HEK293 (cell line): Measurements from ENCODE around the gene SLC2A5.
A peak's percentile ranks its signal among the peaks of the same experiment; 100 is the strongest.

ENCODE experiments used
- CTCF ChIA-PET: fragments of 350-600 bp; formaldehyde crosslinking; extraction: SDS; loops from one replicate; lab custom pipeline; 2021; ENCODE audit warnings: antibody characterized with exemption; lab: Yijun Ruan, JAX
- POLR2A ChIA-PET: fragments of 300-600 bp; formaldehyde crosslinking; extraction: SDS; loops from one replicate; lab custom pipeline; 2020; ENCODE audit warnings: antibody characterized with exemption, inconsistent platforms; lab: Yijun Ruan, JAX
- H3K27ac ChIP-seq: fragments of 200-500 bp; sonication (Bioruptor generic); 2 replicates; pipeline ENCODE4 v1.5.1; 2014; ENCODE audit warnings: low read depth, low read length, control low read depth, inconsistent platforms; ENCODE audit errors: extremely low read depth
- H3K36me3 ChIP-seq, 2 experiments: fragments of 200-500 bp in 1 of 2; sonication (Bioruptor generic) in 1 of 2; 1 replicate in 1 of 2; 2 replicates in 1 of 2; pipeline ENCODE4 v1.5.1; 2014 to 2017; ENCODE audit warnings: inconsistent platforms in 2 of 2, low read length in 2 of 2; ENCODE audit not compliant: control insufficient read depth in 2 of 2, insufficient read depth in 1 of 2
- H3K4me1 ChIP-seq: fragments of 200-500 bp; sonication (Bioruptor generic); 2 replicates; pipeline ENCODE4 v1.5.1; 2014; ENCODE audit warnings: mild to moderate bottlenecking, low read length, inconsistent platforms; ENCODE audit not compliant: control insufficient read depth, insufficient read depth
- H3K4me3 ChIP-seq: 2 replicates; pipeline ENCODE4 v1.5.1; 2011; ENCODE audit warnings: low read depth, mild to moderate bottlenecking, control low read depth, low read length, moderate library complexity
- H3K9me3 ChIP-seq: fragments of 200-500 bp; sonication (Bioruptor generic); 2 replicates; pipeline ENCODE4 v1.5.1; 2014; ENCODE audit warnings: low read depth, low read length, inconsistent platforms; ENCODE audit not compliant: control insufficient read depth, insufficient read depth
- AEBP2 ChIP-seq: fragments of 450-650 bp; formaldehyde crosslinking; IDR thresholded peaks from 2 replicates; pipeline ENCODE4 v1.5.1; 2016; ENCODE audit warnings: missing biosample characterization, missing genetic modification characterization, borderline replicate concordance
- CTCF ChIP-seq: fragments of 450-650 bp; formaldehyde crosslinking; IDR thresholded peaks from 2 replicates; pipeline ENCODE4 v1.5.1; 2016; ENCODE audit warnings: missing biosample characterization, missing genetic modification characterization
- GLI4 ChIP-seq: fragments of 450-650 bp; formaldehyde crosslinking; IDR thresholded peaks from 2 replicates; pipeline ENCODE4 v1.5.1; 2016; ENCODE audit warnings: missing biosample characterization, missing genetic modification characterization
- GLIS1 ChIP-seq: fragments of 450-650 bp; formaldehyde crosslinking; IDR thresholded peaks from 2 replicates; pipeline ENCODE4 v1.5.1; 2016; ENCODE audit warnings: missing biosample characterization, missing genetic modification characterization
- MZF1 ChIP-seq: fragments of 450-650 bp; formaldehyde crosslinking; IDR thresholded peaks from 2 replicates; pipeline ENCODE4 v1.5.1; 2017; ENCODE audit warnings: missing biosample characterization, missing genetic modification characterization, borderline replicate concordance
- PRDM1 ChIP-seq: fragments of 450-650 bp; formaldehyde crosslinking; IDR thresholded peaks from 2 replicates; pipeline ENCODE4; 2016; ENCODE audit warnings: missing biosample characterization, missing genetic modification characterization
- RBAK ChIP-seq: fragments of 450-650 bp; formaldehyde crosslinking; IDR thresholded peaks from 2 replicates; pipeline ENCODE4 v1.5.1; 2016; ENCODE audit warnings: missing biosample characterization, missing genetic modification characterization
- SCRT2 ChIP-seq: fragments of 450-650 bp; formaldehyde crosslinking; IDR thresholded peaks from 2 replicates; pipeline ENCODE4 v1.5.1; 2016; ENCODE audit warnings: missing biosample characterization, missing genetic modification characterization
- WT1 ChIP-seq: fragments of 450-650 bp; formaldehyde crosslinking; IDR thresholded peaks from 2 replicates; pipeline ENCODE4 v1.5.1; 2016; ENCODE audit warnings: missing biosample characterization, missing genetic modification characterization
- ZFP41 ChIP-seq: fragments of 450-650 bp; formaldehyde crosslinking; IDR thresholded peaks from 2 replicates; pipeline ENCODE4 v1.5.1; 2016; ENCODE audit warnings: missing biosample characterization, missing genetic modification characterization, borderline replicate concordance
- ZNF133 ChIP-seq: fragments of 450-650 bp; formaldehyde crosslinking; IDR thresholded peaks from 2 replicates; pipeline ENCODE4 v1.5.1; 2016; ENCODE audit warnings: missing biosample characterization, missing genetic modification characterization
- ZNF266 ChIP-seq: fragments of 450-650 bp; formaldehyde crosslinking; IDR thresholded peaks from 2 replicates; pipeline ENCODE4 v1.5.1; 2016; ENCODE audit warnings: missing biosample characterization, missing genetic modification characterization, low read depth
- ZNF280C ChIP-seq: fragments of 450-650 bp; formaldehyde crosslinking; IDR thresholded peaks from 2 replicates; pipeline ENCODE4 v1.5.1; 2016; ENCODE audit warnings: missing biosample characterization, missing genetic modification characterization
- ZNF416 ChIP-seq: fragments of 450-650 bp; formaldehyde crosslinking; IDR thresholded peaks from 2 replicates; pipeline ENCODE4 v1.5.1; 2016; ENCODE audit warnings: missing biosample characterization, missing genetic modification characterization
- ZNF449 ChIP-seq: fragments of 450-650 bp; formaldehyde crosslinking; IDR thresholded peaks from 2 replicates; pipeline ENCODE4 v1.5.1; 2017; ENCODE audit warnings: missing biosample characterization, mild to moderate bottlenecking, missing genetic modification characterization, moderate library complexity
- ZNF501 ChIP-seq: fragments of 450-650 bp; formaldehyde crosslinking; IDR thresholded peaks from 2 replicates; pipeline ENCODE4 v1.5.1; 2016; ENCODE audit warnings: missing biosample characterization, missing genetic modification characterization
- ZNF513 ChIP-seq: fragments of 450-650 bp; IDR thresholded peaks from 2 replicates; pipeline ENCODE4 v1.5.1; 2018; ENCODE audit warnings: missing biosample characterization, missing genetic modification characterization
- ZNF521 ChIP-seq: fragments of 450-650 bp; formaldehyde crosslinking; IDR thresholded peaks from 2 replicates; pipeline ENCODE4 v1.5.1; 2017; ENCODE audit warnings: missing biosample characterization, mild to moderate bottlenecking, missing genetic modification characterization
- ZNF544 ChIP-seq: fragments of 450-650 bp; formaldehyde crosslinking; IDR thresholded peaks from 2 replicates; pipeline ENCODE4 v1.5.0; 2017; ENCODE audit warnings: missing biosample characterization, missing genetic modification characterization
- ZNF621 ChIP-seq: fragments of 450-650 bp; formaldehyde crosslinking; IDR thresholded peaks from 2 replicates; pipeline ENCODE4 v1.5.1; 2017; ENCODE audit warnings: missing biosample characterization, missing genetic modification characterization
- ZNF629 ChIP-seq: fragments of 450-650 bp; formaldehyde crosslinking; IDR thresholded peaks from 2 replicates; pipeline ENCODE4 v1.5.1; 2017; ENCODE audit warnings: missing biosample characterization, missing genetic modification characterization
- ZNF645 ChIP-seq: fragments of 450-650 bp; formaldehyde crosslinking; IDR thresholded peaks from 2 replicates; pipeline ENCODE4; 2016; ENCODE audit warnings: missing biosample characterization, missing genetic modification characterization
- ZNF654 ChIP-seq: fragments of 450-650 bp; formaldehyde crosslinking; IDR thresholded peaks from 2 replicates; pipeline ENCODE4 v1.5.1; 2016; ENCODE audit warnings: low read depth, missing biosample characterization, missing genetic modification characterization
- ZNF658 ChIP-seq: fragments of 450-650 bp; formaldehyde crosslinking; IDR thresholded peaks from 2 replicates; pipeline ENCODE4; 2016; ENCODE audit warnings: missing biosample characterization, missing genetic modification characterization
- ZNF670 ChIP-seq: fragments of 450-650 bp; formaldehyde crosslinking; IDR thresholded peaks from 2 replicates; pipeline ENCODE4 v1.5.1; 2016; ENCODE audit warnings: missing biosample characterization, missing genetic modification characterization, low read depth
- ZNF830 ChIP-seq: fragments of 450-650 bp; IDR thresholded peaks from 2 replicates; pipeline ENCODE4 v1.5.0; 2018; ENCODE audit warnings: missing biosample characterization, missing genetic modification characterization, low read depth, mild to moderate bottlenecking, moderate library complexity
- ZSCAN16 ChIP-seq: fragments of 450-650 bp; formaldehyde crosslinking; IDR thresholded peaks from 2 replicates; pipeline ENCODE4 v1.5.1; 2016; ENCODE audit warnings: missing biosample characterization, missing genetic modification characterization

The SLC2A5 gene

GRCh38 chr1:9105336-9105867 is 36.0 kb upstream of the SLC2A5 start:
- POLR2A ChIA-PET = no interaction called here
- peaks cover 0 to 48% of the 10 kb centered on the region in 2 experiments; a peak in 2 of 3 replicates for H3K36me3 ChIP-seq
- CTCF ChIA-PET = no interaction called here
- H3K9me3 ChIP-seq = no peaks in the 10 kb centered on the region
- no peak overlapping the region for H3K4me3 ChIP-seq
- TF ChIP-seq GLI4 (tag by site-specific recombination) (no peak), ZNF133 (tag by site-specific recombination) (no peak), MZF1 (no peak), ZNF266 (no peak), ZNF629 (no peak), ZNF513 (no peak), PRDM1 (tag by site-specific recombination) (no peak), ZNF521 (tag by site-specific recombination) (no peak), SCRT2 (no peak), ZFP41 (tag by site-specific recombination) (no peak), WT1 (tag by site-specific recombination) (no peak), ZNF280C (no peak), ZNF645 (tag by site-specific recombination) (no peak), ZNF830 (tag by site-specific recombination) (no peak), ZNF501 (tag by site-specific recombination) (no peak), GLIS1 (tag by site-specific recombination) (no peak), RBAK (tag by site-specific recombination) (no peak), AEBP2 (tag by site-specific recombination) (no peak), ZNF544 (tag by site-specific recombination) (no peak), ZNF621 (no peak)
- no peak overlapping the region for H3K27ac ChIP-seq
- H3K4me1 ChIP-seq = no peaks in the 10 kb centered on the region

GRCh38 chr1:9101510-9102146 is 32.2 kb upstream of the SLC2A5 start:
- CTCF ChIA-PET = interaction anchor here (0.6 to 3.5 kb wide), 21 partner anchors 9 to 243 kb away, joined by 3 to 33 read pairs (median 4); partner anchors contain the start of gene H6PD
- TF ChIP-seq CTCF (tag by site-specific recombination) (peak; percentile 46; the same call in 1 of the 2 replicates), ZNF449 (tag by site-specific recombination) (no peak), ZNF658 (tag by site-specific recombination) (no peak), ZNF670 (no peak), PRDM1 (tag by site-specific recombination) (no peak), ZSCAN16 (tag by site-specific recombination) (no peak), ZNF416 (tag by site-specific recombination) (no peak), ZNF654 (tag by site-specific recombination) (peak; percentile 72)

More at GRCh38 chr1:9101510-9102146, 32.2 kb upstream of the SLC2A5 start:
- Histone ChIP-seq H3K9me3 (no peaks in the 10 kb centered on the region), H3K4me1 (no peaks in the 10 kb centered on the region), H3K36me3 (peaks cover 0 to 31% of the 10 kb centered on the region in 2 experiments; a peak in 2 of 3 replicates), H3K4me3 (no peak overlapping the region), H3K27ac (no peak overlapping the region)
- POLR2A ChIA-PET = no interaction called here
